Fibroblast of mammary gland (primary cell): ENCODE data around the gene ZNF641.
A peak's percentile ranks its signal among the peaks of the same experiment; 100 is the strongest.

Experiments
- DNase-seq: peaks from one replicate; pipeline ENCODE4 v3.0.0-alpha.2; 2010; ENCODE audit warnings: low read depth
- H3K4me3 ChIP-seq: 2 replicates; pipeline ENCODE4 v1.5.1; 2011; ENCODE audit warnings: low read depth, mild to moderate bottlenecking, low read length, moderate library complexity; ENCODE audit not compliant: control insufficient read depth
- CTCF ChIP-seq: conservative IDR thresholded peaks from 2 replicates; pipeline ENCODE4 v1.5.1; 2011; ENCODE audit warnings: low read depth, low read length, inconsistent platforms; ENCODE audit not compliant: control insufficient read depth, insufficient read depth

Gene ZNF641

GRCh38 chr12:48350249-48351021 lies at the start of gene ZNF641:
ZNF641 (minus strand) TSS chr12:48350919; CDS start chr12:48348090, 2,829 bp downstream.
- peak; percentile 42 for DNase-seq
- no peak for TF ChIP-seq CTCF
- peak within 1 kb of the TSS; percentile 74 for H3K4me3 ChIP-seq

GRCh38 chr12:48390026-48390425 lies 39.3 kb upstream of the ZNF641 start:
- TF ChIP-seq CTCF = no peak
- no peak overlapping the region for H3K4me3 ChIP-seq
- DNase-seq = no peak

DNA sequence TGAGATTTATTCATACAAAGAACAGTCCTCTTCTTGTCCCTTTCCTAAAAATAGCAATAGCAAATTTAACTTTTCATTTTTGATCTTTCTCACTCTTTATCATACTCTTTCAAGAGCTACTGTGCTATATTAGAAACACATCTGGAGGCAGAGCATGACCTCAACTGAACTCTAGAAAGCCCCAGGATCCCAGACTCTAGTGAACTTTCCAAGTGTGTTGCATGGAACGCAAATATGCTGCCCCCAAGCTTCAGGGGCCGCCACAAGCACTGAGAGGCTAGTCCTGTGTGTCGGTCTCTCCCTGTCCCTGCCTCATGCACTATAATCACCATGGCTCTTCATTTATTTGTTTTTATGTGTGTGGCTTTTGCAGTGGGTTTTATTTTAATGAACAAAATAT lies 38.7 kb upstream of the ZNF641 start:
- no peak for TF ChIP-seq CTCF
- H3K4me3 ChIP-seq = no peak overlapping the region
- DNase-seq = peak; percentile 7

- no peak overlapping the region for H3K4me3 ChIP-seq
- TF ChIP-seq CTCF = no peak
- DNase-seq = peak; percentile 56
Observed at GRCh38 chr12:48388938-48389337, 38.2 kb upstream of the ZNF641 start.

DNA sequence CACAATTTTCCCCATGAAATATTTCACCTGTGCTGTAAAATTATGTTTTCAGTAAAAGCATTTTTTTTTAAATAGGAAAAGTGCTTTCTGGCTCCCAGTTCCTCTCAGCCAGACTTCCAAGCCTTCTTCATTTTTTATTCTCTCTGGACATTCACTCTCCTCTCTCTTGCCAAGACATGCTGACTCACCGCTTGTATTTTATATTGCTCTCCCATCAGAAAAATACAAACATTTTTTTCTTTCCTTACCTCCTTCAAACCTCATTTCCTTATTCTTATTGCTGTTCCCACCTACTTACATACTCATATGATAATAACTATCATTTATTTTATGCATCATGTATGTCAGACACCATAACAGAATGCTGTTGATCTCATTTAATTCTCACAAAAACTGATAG lies 37.7 kb upstream of the ZNF641 start:
- no peak for TF ChIP-seq CTCF
- H3K4me3 ChIP-seq = no peak overlapping the region
- DNase-seq = peak; percentile 57

DNA sequence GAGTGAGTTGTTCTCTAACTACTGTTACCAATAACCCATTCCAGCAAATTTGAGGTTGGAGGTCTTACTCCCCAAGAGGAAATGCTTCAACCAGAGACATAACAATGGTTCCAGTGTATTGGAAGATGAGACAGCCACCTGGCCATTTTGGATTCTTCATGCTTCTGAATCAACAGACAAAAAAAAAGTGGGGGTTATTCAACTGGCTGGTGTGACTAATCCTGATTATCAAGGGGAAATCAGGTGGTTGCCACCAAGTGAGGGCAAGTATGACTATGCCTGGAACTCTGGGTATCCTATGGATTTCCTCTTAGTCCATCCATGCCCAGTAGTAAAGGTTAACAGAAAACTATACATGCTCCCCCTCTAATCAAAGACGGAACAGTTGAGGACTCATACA lies 29.9 kb upstream of the ZNF641 start:
- H3K4me3 ChIP-seq = no peak overlapping the region
- no peak for DNase-seq
- TF ChIP-seq CTCF = no peak
